Retinal pigment epithelial cell (primary cell): ENCODE results near the gene ANKRD10.
A peak's percentile ranks its signal among the peaks of the same experiment; 100 is the strongest.

Experiments used
- DNase-seq: peaks from one replicate; pipeline ENCODE4 v3.0.0-alpha.2; 2010; ENCODE audit warnings: low read depth
- H3K4me3 ChIP-seq: 2 replicates; pipeline ENCODE4 v1.5.1; 2011; ENCODE audit warnings: mild to moderate bottlenecking, low read length, control low read depth, moderate library complexity
- CTCF ChIP-seq: conservative IDR thresholded peaks from 2 replicates; pipeline ENCODE4 v1.5.1; 2011; ENCODE audit warnings: low read depth, low read length, control low read depth, inconsistent platforms

The ANKRD10 gene

GRCh38 chr13:110915057-110915873 is at the start of gene ANKRD10:
Gene ANKRD10 (minus strand): TSS chr13:110915069. CDS start chr13:110914934, 135 bp downstream.
- peak; percentile 97 for DNase-seq
- H3K4me3 ChIP-seq: peak within 1 kb of the TSS; percentile 95
- peak; percentile 75 for TF ChIP-seq CTCF

GRCh38 chr13:110964229-110965037 is 49.6 kb upstream of the ANKRD10 start:
- DNase-seq: no peak
- TF ChIP-seq CTCF: no peak
- no peak overlapping the region for H3K4me3 ChIP-seq

GRCh38 chr13:110963554-110963970 is 48.7 kb upstream of the ANKRD10 start:
- no peak for TF ChIP-seq CTCF
- DNase-seq: no peak

GRCh38 chr13:110961959-110962358 is 47.1 kb upstream of the ANKRD10 start:
- H3K4me3 ChIP-seq: no peak overlapping the region
- no peak for DNase-seq
- no peak for TF ChIP-seq CTCF

More at GRCh38 chr13:110963554-110963970, 48.7 kb upstream of the ANKRD10 start:
- H3K4me3 ChIP-seq: no peak overlapping the region

GRCh38 chr13:110960204-110960603 is 45.3 kb upstream of the ANKRD10 start:
- TF ChIP-seq CTCF: no peak
- DNase-seq: no peak
- no peak overlapping the region for H3K4me3 ChIP-seq

GRCh38 chr13:110957931-110958330 is 43.1 kb upstream of the ANKRD10 start:
- no peak for DNase-seq
- TF ChIP-seq CTCF: no peak

More at GRCh38 chr13:110957931-110958330, 43.1 kb upstream of the ANKRD10 start:
- H3K4me3 ChIP-seq: no peak overlapping the region
